LoVo (cell line): Measurements from ENCODE around the gene POC1A.

Experiments
- DNase-seq: peaks from one replicate; pipeline ENCODE4 v3.0.0-alpha.2; 2016; ENCODE audit warnings: low spot score

POC1A gene

GRCh38 chr3:52102934-52103333, 51.3 kb downstream of the POC1A start:
- DNase-seq: no peak

- DNase-seq: no peak
These were observed 55.2 kb downstream of the POC1A start for GRCh38 chr3:52099001-52099401.

- no peak for DNase-seq
These were observed 56.2 kb downstream of the POC1A start for GRCh38 chr3:52097851-52098507.

- DNase-seq: no peak
These were observed 58.0 kb downstream of the POC1A start for GRCh38 chr3:52095990-52096775.

- no peak for DNase-seq
These were observed 59.4 kb downstream of the POC1A start for GRCh38 chr3:52094571-52095485.

- DNase-seq: no peak
These were observed 60.3 kb downstream of the POC1A start for GRCh38 chr3:52093756-52094545.

- no peak for DNase-seq
These were observed 61.3 kb downstream of the POC1A start for GRCh38 chr3:52092891-52093290.

GRCh38 chr3:52092271-52092660, 62.0 kb downstream of the POC1A start:
- DNase-seq: no peak

- DNase-seq: no peak
These were observed 62.5 kb downstream of the POC1A start for GRCh38 chr3:52091586-52092270.

- DNase-seq: no peak
These were observed 63.2 kb downstream of the POC1A start for GRCh38 chr3:52090933-52091468.

GRCh38 chr3:52090131-52090932, 63.9 kb downstream of the POC1A start:
- no peak for DNase-seq

- DNase-seq: no peak
These were observed 64.5 kb downstream of the POC1A start for GRCh38 chr3:52089691-52090090.

- DNase-seq: no peak
These were observed 65.5 kb downstream of the POC1A start for GRCh38 chr3:52088445-52089367.

GRCh38 chr3:52087731-52088130, 66.5 kb downstream of the POC1A start:
- DNase-seq: no peak

- DNase-seq: no peak
These were observed 67.1 kb downstream of the POC1A start for GRCh38 chr3:52086976-52087663.

- DNase-seq: no peak
These were observed 67.8 kb downstream of the POC1A start for GRCh38 chr3:52086461-52086860.

GRCh38 chr3:52085681-52086282, 68.4 kb downstream of the POC1A start:
- no peak for DNase-seq
